GM15510 (cell line): ENCODE results near the gene SPG21.

Source experiments
- POLR2A ChIP-seq: IDR thresholded peaks from 3 replicates; pipeline ENCODE4 v1.6.1; 2011; ENCODE audit warnings: borderline replicate concordance; ENCODE audit not compliant: insufficient read length; ENCODE audit errors: extremely low read depth

The SPG21 gene

GRCh38 chr15:65008983-65009382, 19.3 kb upstream of the SPG21 start:
- no peak for TF ChIP-seq POLR2A

- no peak for TF ChIP-seq POLR2A
Observed at GRCh38 chr15:65006876-65007275, 17.2 kb upstream of the SPG21 start.

GRCh38 chr15:65004993-65005392, 15.3 kb upstream of the SPG21 start:
- TF ChIP-seq POLR2A = no peak

GRCh38 chr15:64997745-64998375, 8.1 kb upstream of the SPG21 start:
- no peak for TF ChIP-seq POLR2A

GRCh38 chr15:64997066-64997465, 7.4 kb upstream of the SPG21 start:
- TF ChIP-seq POLR2A = no peak

- TF ChIP-seq POLR2A = no peak
Observed at GRCh38 chr15:64993290-64993689, 3.6 kb upstream of the SPG21 start.

- TF ChIP-seq POLR2A = no peak
Observed at GRCh38 chr15:64991536-64992135, 1.9 kb upstream of the SPG21 start.

GRCh38 chr15:64990168-64990470, 405 bp upstream of the SPG21 start:
- TF ChIP-seq POLR2A = no peak

GRCh38 chr15:64987136-64987535, 2.6 kb downstream of the SPG21 start:
- TF ChIP-seq POLR2A = no peak

- no peak for TF ChIP-seq POLR2A
Observed at GRCh38 chr15:64985366-64986033, 4.2 kb downstream of the SPG21 start.

GRCh38 chr15:64982472-64982871, 7.2 kb downstream of the SPG21 start:
- TF ChIP-seq POLR2A = no peak

GRCh38 chr15:64981812-64982431, 7.8 kb downstream of the SPG21 start:
- TF ChIP-seq POLR2A = no peak

GRCh38 chr15:64979252-64979710, 10.4 kb downstream of the SPG21 start:
- TF ChIP-seq POLR2A = no peak

GRCh38 chr15:64975390-64975789, 14.3 kb downstream of the SPG21 start:
- TF ChIP-seq POLR2A = no peak

GRCh38 chr15:64970698-64971097, 19.0 kb downstream of the SPG21 start:
- no peak for TF ChIP-seq POLR2A

GRCh38 chr15:64969401-64969800, 20.3 kb downstream of the SPG21 start:
- TF ChIP-seq POLR2A = no peak
